ENCODE data around the gene SFXN3. TPM values are rescaled to one million over a fixed set of nuclear protein-coding genes. Genes with fewer than 3 reads are reported as not detected.

The SFXN3 gene
- polyA plus RNA-seq, 6 donors from 2014 or later: 3.5 to 6.4 (median 4.8) TPM

DNA sequence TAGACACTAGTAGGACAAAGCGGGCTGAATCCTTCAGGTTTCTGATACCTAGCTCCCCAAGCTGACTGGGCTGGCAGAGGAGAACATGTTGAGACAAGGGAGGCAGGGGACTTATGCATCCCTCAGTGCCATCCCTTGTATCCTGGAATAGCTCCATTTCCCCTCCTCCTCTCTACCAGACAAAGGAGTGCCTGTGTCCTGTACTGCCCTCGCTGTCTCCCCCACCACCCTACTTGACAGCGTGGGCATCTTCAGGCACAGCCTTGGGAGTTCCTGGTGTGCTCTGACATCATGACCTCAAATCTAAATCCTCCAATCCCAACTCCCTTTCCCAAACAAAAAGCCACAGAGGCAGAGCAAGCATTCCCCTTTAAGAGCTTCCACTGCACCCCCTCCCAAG is 9.0 kb downstream of the SFXN3 start:
- no peaks in the 10 kb centered on the region for H3K9me3 Mint-ChIP-seq
- H3K27me3 Mint-ChIP-seq: peaks cover 0 to 4% (median 0%) of the 10 kb centered on the region in 3 donors
- no peak for ATAC-seq (ENCODE audit: low read depth in 2 of 2)
- no peak for DNase-seq
- H3K36me3 Mint-ChIP-seq: peaks cover 0 to 24% of the 10 kb centered on the region in 2 donors
- H3K27ac Mint-ChIP-seq: peak overlapping the region in 2 of 6 donors; percentile 13 to 67
- H3K4me3 Mint-ChIP-seq: peak overlapping the region in 2 of 8 donors; percentile 9 to 44
- H3K4me1 Mint-ChIP-seq: peaks cover 18 to 22% (median 20%) of the 10 kb centered on the region in 3 donors

GRCh38 chr10:101040851-101041250 is 9.8 kb downstream of the SFXN3 start:
- H3K27me3 Mint-ChIP-seq: peaks cover under 1 to 5% (median 3%) of the 10 kb centered on the region in 3 donors
- peaks cover 0 to 20% of the 10 kb centered on the region in 2 donors for H3K36me3 Mint-ChIP-seq
- ATAC-seq (ENCODE audit: low read depth in 2 of 2): no peak
- no peak for DNase-seq
- H3K4me1 Mint-ChIP-seq: peaks cover 18 to 22% (median 20%) of the 10 kb centered on the region in 3 donors
- H3K9me3 Mint-ChIP-seq: no peaks in the 10 kb centered on the region
- H3K27ac Mint-ChIP-seq: peak overlapping the region in 1 of 6 donors; percentile 76
- H3K4me3 Mint-ChIP-seq: peak overlapping the region in 1 of 8 donors; percentile 17

DNA sequence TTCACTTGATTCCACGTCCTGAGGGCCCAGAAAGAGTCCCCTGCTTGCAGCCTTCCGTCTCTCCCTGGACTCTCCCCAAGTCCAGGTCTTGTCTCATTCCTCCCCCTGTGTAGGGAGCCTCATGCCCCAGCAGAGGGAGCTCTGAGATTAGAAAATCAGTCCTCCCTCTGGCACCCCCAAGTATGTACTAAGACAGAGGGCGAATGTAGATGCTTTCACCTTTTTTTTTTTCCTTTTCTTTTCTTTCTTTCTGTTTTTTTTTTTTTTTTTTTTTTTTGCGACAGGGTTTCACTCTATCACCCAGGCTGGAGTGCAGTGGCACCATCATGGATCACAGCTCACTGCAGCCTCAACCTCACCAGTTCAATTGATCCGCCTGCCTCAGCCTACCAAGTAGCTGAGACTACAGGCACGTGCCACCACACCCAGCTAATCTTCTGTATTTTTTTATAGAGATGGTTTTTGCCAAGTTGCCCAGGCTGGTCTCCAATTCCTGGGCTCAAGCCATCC is 10.3 kb downstream of the SFXN3 start:
- H3K36me3 Mint-ChIP-seq: peaks cover 0 to 16% of the 10 kb centered on the region in 2 donors
- H3K4me1 Mint-ChIP-seq: peaks cover 18 to 22% (median 20%) of the 10 kb centered on the region in 3 donors
- H3K4me3 Mint-ChIP-seq: peak overlapping the region in 5 of 8 donors; percentile 10 to 61 (median 34)
- H3K9me3 Mint-ChIP-seq: no peaks in the 10 kb centered on the region
- ATAC-seq (ENCODE audit: low read depth in 2 of 2): peak; percentile 84 to 86
- peak; percentile 76 for DNase-seq
- H3K27me3 Mint-ChIP-seq: peaks cover 5 to 9% (median 7%) of the 10 kb centered on the region in 3 donors
- H3K27ac Mint-ChIP-seq: peak overlapping the region in 1 of 6 donors; percentile 76

DNA sequence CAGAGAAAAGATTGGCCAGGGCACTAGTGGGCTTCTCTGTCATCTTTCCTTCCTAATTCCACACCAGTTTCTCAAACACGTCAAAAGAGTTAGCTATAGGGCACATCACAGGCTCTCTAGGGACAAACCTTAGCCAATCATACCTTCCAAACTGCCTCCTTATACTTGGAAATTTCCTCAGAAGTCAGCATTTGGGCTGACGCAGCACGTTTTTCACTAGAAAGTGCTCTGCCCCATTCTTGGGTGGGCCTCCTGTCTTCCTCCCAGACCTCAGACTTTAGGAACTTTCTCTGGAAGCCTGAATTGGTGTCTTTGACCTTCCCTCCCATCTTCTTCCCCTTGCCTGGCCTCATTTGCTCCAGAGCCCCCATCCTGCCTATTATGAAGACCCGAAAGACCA is 11.1 kb downstream of the SFXN3 start:
- Mint-ChIP-seq H3K27me3 (peaks cover 13 to 16% (median 15%) of the 10 kb centered on the region in 3 donors), H3K4me3 (peak overlapping the region; percentile 94 to 99 (median 97)), H3K36me3 (peaks cover 0 to 10% of the 10 kb centered on the region in 2 donors), H3K4me1 (peaks cover 18 to 22% (median 20%) of the 10 kb centered on the region in 3 donors), H3K9me3 (no peaks in the 10 kb centered on the region), H3K27ac (peak overlapping the region in 3 of 6 donors; percentile 44 to 87 (median 84))
- ATAC-seq (ENCODE audit: low read depth in 2 of 2) (no peak), DNase-seq (no peak)

DNA sequence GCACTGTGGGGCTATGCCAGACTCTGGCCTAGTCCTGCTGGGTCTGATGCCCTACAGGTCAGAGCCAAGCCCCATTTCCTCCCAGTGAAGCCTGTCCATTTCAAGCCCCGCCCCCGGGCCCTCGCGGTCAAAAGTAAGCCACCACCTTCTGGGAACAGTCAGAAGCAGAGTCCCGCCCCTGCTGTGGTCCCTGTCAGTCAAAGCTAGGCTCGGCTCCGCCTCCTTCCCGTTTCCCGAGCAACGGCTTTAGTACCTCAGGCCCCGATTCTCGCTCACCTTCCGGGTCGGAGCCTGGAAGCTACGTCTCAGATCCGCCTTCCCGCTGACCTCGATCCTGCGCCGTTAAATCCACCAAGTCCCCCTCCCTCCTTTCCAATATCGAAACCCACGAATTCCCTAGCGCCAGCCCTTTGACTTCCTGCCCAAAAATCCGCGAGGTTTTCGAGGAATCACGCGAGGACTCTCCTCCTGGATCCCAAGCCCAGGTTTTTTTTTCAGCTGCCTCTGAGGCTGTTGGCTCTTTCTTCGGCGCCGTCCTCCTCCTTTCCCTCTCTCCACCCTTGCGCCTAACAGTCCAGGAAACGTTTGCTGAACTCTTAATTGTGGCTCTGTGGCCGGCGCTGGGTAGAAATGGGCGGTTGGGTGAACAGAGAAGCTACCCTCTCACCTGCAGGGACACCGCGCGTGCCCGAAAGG is 11.8 kb downstream of the SFXN3 start:
- DNase-seq: peak; percentile 67
- Mint-ChIP-seq H3K27ac (peak overlapping the region; percentile 54 to 98 (median 96)), H3K36me3 (peaks cover 0 to 7% of the 10 kb centered on the region in 2 donors), H3K4me3 (peak overlapping the region; percentile 94 to 99 (median 97)), H3K9me3 (no peaks in the 10 kb centered on the region), H3K4me1 (peaks cover 18 to 23% (median 20%) of the 10 kb centered on the region in 3 donors), H3K27me3 (peaks cover 20 to 22% (median 22%) of the 10 kb centered on the region in 3 donors)
- ATAC-seq (ENCODE audit: low read depth in 2 of 2): peak; percentile 86 to 89

GRCh38 chr10:101043363-101043707 is 12.3 kb downstream of the SFXN3 start:
- Mint-ChIP-seq H3K9me3 (no peaks in the 10 kb centered on the region), H3K4me1 (peaks cover 18 to 29% (median 20%) of the 10 kb centered on the region in 3 donors), H3K27me3 (peaks cover 23 to 27% (median 25%) of the 10 kb centered on the region in 3 donors), H3K27ac (peak overlapping the region in 5 of 6 donors; percentile 55 to 97 (median 87)), H3K36me3 (peaks cover 0 to 2% of the 10 kb centered on the region in 2 donors), H3K4me3 (peak overlapping the region; percentile 94 to 99 (median 97))
- ATAC-seq (ENCODE audit: low read depth in 2 of 2): no peak
- no peak for DNase-seq

GRCh38 chr10:101044117-101044516 is 13.1 kb downstream of the SFXN3 start:
- H3K4me1 Mint-ChIP-seq: peaks cover 20 to 36% (median 20%) of the 10 kb centered on the region in 3 donors
- H3K4me3 Mint-ChIP-seq: peak overlapping the region in 2 of 8 donors; percentile 16 to 94
- H3K27ac Mint-ChIP-seq: no peak overlapping the region
- ATAC-seq (ENCODE audit: low read depth in 2 of 2) (no peak), DNase-seq (no peak)
- no peaks in the 10 kb centered on the region for H3K36me3 Mint-ChIP-seq
- H3K27me3 Mint-ChIP-seq: peaks cover 30 to 35% (median 33%) of the 10 kb centered on the region in 3 donors
- H3K9me3 Mint-ChIP-seq: peaks cover 0 to 2% (median 0%) of the 10 kb centered on the region in 7 donors

DNA sequence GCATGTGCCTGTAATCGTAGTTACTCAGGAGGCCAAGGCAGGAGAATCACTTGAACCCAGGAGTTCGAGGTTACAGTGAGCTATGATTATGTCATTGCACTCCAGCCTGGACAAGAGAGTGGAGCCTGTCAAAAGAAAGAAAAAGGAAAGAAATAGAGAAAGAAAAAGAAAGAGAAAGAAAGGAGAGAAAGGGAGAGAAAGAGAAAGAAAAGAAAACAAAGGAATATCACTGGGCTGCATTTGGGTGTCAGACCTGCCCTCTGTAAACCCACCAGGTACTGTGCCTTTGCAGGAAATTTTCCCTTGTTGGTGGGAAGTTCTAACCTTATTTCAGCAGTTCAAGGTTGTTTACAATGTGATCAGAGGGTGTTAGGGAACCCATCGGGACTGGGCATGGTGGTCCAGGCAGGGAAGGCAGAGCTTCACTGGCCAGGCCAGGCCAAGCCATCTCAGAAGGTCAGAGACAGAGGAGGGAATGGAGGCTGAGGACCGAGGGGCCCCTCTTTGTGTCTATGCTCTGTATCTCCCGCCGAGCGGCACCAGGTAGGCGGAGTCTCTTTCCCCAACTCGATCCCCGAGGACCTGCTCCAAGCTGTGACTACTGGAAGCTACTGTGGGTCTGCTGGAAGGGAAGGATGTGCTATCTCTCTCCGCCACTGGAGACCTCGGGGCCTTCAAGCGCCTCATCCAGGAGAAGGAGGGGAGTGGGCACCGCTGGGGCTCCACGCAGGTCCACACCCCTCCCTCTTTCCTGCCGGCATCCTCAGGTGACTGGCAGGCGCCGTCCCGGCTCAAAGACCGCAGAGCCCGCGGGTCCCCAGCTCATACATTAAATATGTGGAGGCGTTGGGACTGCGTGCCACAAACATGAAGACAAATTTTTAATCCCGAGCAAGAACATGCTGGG is 15.6 kb downstream of the SFXN3 start:
- Mint-ChIP-seq H3K27ac (peak overlapping the region in 1 of 6 donors; percentile 21), H3K27me3 (peaks cover 47 to 56% (median 48%) of the 10 kb centered on the region in 3 donors), H3K36me3 (peaks cover 0 to 7% of the 10 kb centered on the region in 2 donors), H3K4me3 (no peak overlapping the region), H3K4me1 (peaks cover 26 to 49% (median 29%) of the 10 kb centered on the region in 3 donors), H3K9me3 (peaks cover 0 to 2% (median 0%) of the 10 kb centered on the region in 7 donors)
- ATAC-seq (ENCODE audit: low read depth in 2 of 2): no peak
- no peak for DNase-seq

DNA sequence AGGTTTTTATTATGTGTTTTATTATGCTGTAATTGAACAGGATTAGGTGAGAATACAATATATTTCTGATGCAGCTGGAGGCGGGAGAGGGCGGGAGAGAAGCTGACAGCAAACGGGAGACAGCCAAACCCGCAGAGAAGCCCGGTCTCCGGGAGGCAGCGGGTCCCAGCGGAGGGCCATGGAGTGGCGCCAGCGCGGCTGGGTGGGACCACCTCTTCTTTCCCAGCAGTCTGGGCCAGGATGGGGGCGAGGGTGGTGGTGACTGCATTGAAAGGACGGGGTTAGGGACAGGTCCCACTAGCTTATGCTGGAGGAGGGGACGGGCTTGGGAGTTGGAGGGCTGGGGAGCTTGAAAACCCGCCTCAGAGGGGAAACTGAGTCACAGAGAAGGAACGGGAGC is 16.2 kb downstream of the SFXN3 start:
- H3K9me3 Mint-ChIP-seq: peaks cover 0 to 2% (median 0%) of the 10 kb centered on the region in 7 donors
- peaks cover 47 to 56% (median 48%) of the 10 kb centered on the region in 3 donors for H3K27me3 Mint-ChIP-seq
- DNase-seq: no peak
- H3K36me3 Mint-ChIP-seq: peaks cover 0 to 7% of the 10 kb centered on the region in 2 donors
- peaks cover 24 to 46% (median 28%) of the 10 kb centered on the region in 3 donors for H3K4me1 Mint-ChIP-seq
- ATAC-seq (ENCODE audit: low read depth in 2 of 2): no peak
- no peak overlapping the region for H3K4me3 Mint-ChIP-seq
- peak overlapping the region in 1 of 6 donors; percentile 92 for H3K27ac Mint-ChIP-seq

GRCh38 chr10:101047961-101048892 is 17.2 kb downstream of the SFXN3 start:
- peaks cover 0 to 7% of the 10 kb centered on the region in 2 donors for H3K36me3 Mint-ChIP-seq
- H3K4me1 Mint-ChIP-seq: peaks cover 15 to 36% (median 18%) of the 10 kb centered on the region in 3 donors
- H3K9me3 Mint-ChIP-seq: peaks cover 0 to 2% (median 0%) of the 10 kb centered on the region in 7 donors
- no peak overlapping the region for H3K4me3 Mint-ChIP-seq
- H3K27me3 Mint-ChIP-seq: peaks cover 47 to 56% (median 48%) of the 10 kb centered on the region in 3 donors
- ATAC-seq (ENCODE audit: low read depth in 2 of 2) (no peak), DNase-seq (no peak)
- no peak overlapping the region for H3K27ac Mint-ChIP-seq

DNA sequence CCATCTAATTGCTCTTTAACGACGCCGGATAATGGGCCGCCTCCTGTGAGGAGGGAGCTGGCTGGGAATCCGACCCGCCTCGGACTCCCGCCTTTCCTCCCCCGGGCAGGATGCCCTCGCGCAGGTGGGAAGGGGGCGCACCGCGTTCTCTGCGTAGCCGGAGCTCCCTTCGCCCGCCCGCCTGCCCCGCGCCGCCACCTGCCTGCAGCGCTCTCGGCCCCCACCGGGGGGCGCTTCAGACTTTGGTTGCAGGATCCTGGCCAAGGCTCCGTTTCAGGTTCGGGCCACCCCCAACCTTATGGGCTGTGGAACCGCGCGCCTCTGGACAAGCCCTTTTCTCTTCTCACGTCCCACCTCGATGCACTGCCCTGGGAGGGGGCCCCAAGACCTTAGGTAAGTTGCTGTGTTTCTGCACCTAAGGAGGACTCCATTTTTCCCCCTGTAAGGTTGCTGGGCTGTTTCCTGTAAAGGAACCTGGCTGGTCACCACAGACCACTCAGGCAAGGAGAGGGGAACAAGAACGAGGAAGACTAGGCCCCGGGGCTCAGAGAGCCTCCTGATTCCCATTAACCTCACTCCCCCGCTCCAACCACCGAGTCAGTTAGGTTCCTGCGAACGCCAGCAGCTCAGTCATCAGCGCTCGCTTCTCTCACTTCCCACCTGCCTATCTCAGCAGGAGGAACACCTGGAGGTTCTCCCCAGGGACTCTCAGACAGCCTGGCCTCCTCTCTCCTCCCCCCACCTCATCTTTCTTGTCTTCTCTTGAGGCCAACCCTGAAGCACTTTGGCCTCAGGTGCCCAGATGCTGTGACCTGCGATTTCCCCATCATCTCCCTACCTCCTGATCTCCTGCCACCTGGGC is 19.4 kb downstream of the SFXN3 start:
- peaks cover 43 to 56% (median 48%) of the 10 kb centered on the region in 3 donors for H3K27me3 Mint-ChIP-seq
- ATAC-seq (ENCODE audit: low read depth in 2 of 2): peak; percentile 87 to 90
- H3K9me3 Mint-ChIP-seq: peaks cover 0 to 2% (median 0%) of the 10 kb centered on the region in 7 donors
- H3K27ac Mint-ChIP-seq: peak overlapping the region in 3 of 6 donors; percentile 60 to 75 (median 66)
- H3K4me3 Mint-ChIP-seq: peak overlapping the region in 6 of 8 donors; percentile 13 to 70 (median 50)
- peaks cover 0 to 7% of the 10 kb centered on the region in 2 donors for H3K36me3 Mint-ChIP-seq
- peak; percentile 68 for DNase-seq
- H3K4me1 Mint-ChIP-seq: peaks cover 11 to 32% (median 15%) of the 10 kb centered on the region in 3 donors

Data from naive B cell (primary cell).